ENCODE results near the gene UBA6.

UBA6 gene

GRCh38 chr4:67565284-67565683, 135.7 kb downstream of the UBA6 start:
- H3K27me3 ChIP-seq (ENCODE audit: control insufficient read depth in 1 of 2, insufficient read depth in 2 of 2, low read length in 2 of 2), result no peaks in the 10 kb centered on the region
- no peak overlapping the region for H3K4me3 ChIP-seq (ENCODE audit: low read length in 2 of 2)
- no peak overlapping the region for H3K27ac ChIP-seq (ENCODE audit: low read length)
- no peaks in the 10 kb centered on the region for H3K9me3 ChIP-seq (ENCODE audit: control insufficient read depth in 2 of 2, low read length in 2 of 2)
- H3K9ac ChIP-seq (ENCODE audit: low read length in 2 of 2), result no peak overlapping the region
- no peaks in the 10 kb centered on the region for H3K4me1 ChIP-seq (ENCODE audit: control insufficient read depth, insufficient read depth, low read length)
- H3K36me3 ChIP-seq (ENCODE audit: control insufficient read depth in 2 of 2, insufficient read depth in 2 of 2, low read length in 2 of 2), result no peaks in the 10 kb centered on the region

Data from stomach smooth muscle (tissue), 2 donors.